Suprapubic skin (tissue), 4 donors: ENCODE results near the gene OVCH1. TPM values are rescaled to one million over a fixed set of nuclear protein-coding genes. Genes with fewer than 3 reads are reported as not detected.

ENCODE experiments used
- DNase-seq, 2 donors: peaks; one replicate each; pipeline ENCODE4 v3.0.0-alpha.2; 2019; ENCODE audit warnings: low spot score in 2 of 2
- H3K27ac ChIP-seq: fragments of 200-600 bp; sonication (generic); one replicate; pipeline ENCODE4 v1.5.1; 2019
- H3K27me3 ChIP-seq: fragments of 200-600 bp; sonication (generic); one replicate; pipeline ENCODE4 v1.5.1; 2019
- H3K36me3 ChIP-seq: fragments of 200-600 bp; sonication (generic); one replicate; pipeline ENCODE4 v1.5.1; 2019
- H3K4me1 ChIP-seq: fragments of 200-600 bp; sonication (generic); one replicate; pipeline ENCODE4 v1.5.1; 2019
- H3K4me3 ChIP-seq: fragments of 200-600 bp; sonication (generic); one replicate; pipeline ENCODE4 v1.5.1; 2019; ENCODE audit warnings: mild to moderate bottlenecking
- H3K9me3 ChIP-seq: fragments of 200-600 bp; sonication (generic); one replicate; pipeline ENCODE4 v1.5.1; 2019
- CTCF ChIP-seq, 2 donors: fragments of 200-600 bp in 1 of 2; fragments of 450-650 bp in 1 of 2; sonication (generic) in 1 of 2; IDR thresholded peaks; one replicate each; pipeline ENCODE4 v1.5.1; 2016 to 2019; ENCODE audit warnings: antibody characterized with exemption in 2 of 2, mild to moderate bottlenecking in 1 of 2, moderate library complexity in 1 of 2
- EP300 ChIP-seq: sonication (generic); formaldehyde crosslinking; IDR thresholded peaks from one replicate; pipeline ENCODE4 v1.6.1; 2017; ENCODE audit warnings: antibody characterized with exemption
- POLR2A ChIP-seq, 2 donors: fragments of 450-650 bp; IDR thresholded peaks; one replicate each; pipeline ENCODE4 v1.6.1; 2017; ENCODE audit warnings: antibody characterized with exemption in 2 of 2, mild to moderate bottlenecking in 2 of 2, moderate library complexity in 2 of 2
- POLR2AphosphoS5 ChIP-seq, 3 donors: sonication (generic); formaldehyde crosslinking; IDR thresholded peaks; one replicate each; pipeline ENCODE4 v1.6.1; 2017; ENCODE audit warnings: antibody characterized with exemption in 3 of 3
- WGBS: methylation state at CpG from one replicate; pipeline ENCODE4 v1.1.5; 2018; 5-methylcytosine and 5-hydroxymethylcytosine counted together
- total RNA-seq, 4 donors: library from RNA; depleted of rRNA; stranded (reverse); fragments of >200 nt; gene quantifications; one replicate each; pipeline ENCODE4 v1.1.0, GENCODE V29; 2016

OVCH1 gene
- total RNA-seq, 4 donors from 2014 or later: 0.13 TPM; not detected in 3

DNA sequence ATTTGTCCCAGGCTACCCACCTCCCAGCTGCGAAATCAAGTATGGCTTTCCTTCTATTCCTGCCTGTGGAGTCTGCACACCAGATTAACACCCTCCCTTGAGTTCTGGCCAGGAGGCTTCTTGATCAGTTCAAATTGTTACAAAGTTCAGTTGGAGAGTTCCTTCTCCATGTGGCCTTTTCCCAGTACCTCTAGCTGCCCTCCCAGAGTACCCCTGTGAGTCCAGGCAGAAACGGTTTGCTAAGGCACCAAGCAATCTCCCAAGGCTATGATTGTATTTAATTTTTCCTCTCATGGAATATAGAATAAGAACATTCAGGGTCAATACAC, 66.8 kb downstream of the OVCH1 start:
- TF ChIP-seq EP300 (no peak), POLR2A (IDR thresholded peaks at IDR 0.05) (no peak)
- no peak overlapping the region for H3K27ac ChIP-seq
- no peaks in the 10 kb centered on the region for H3K9me3 ChIP-seq
- H3K4me3 ChIP-seq: no peak overlapping the region
- no peaks in the 10 kb centered on the region for H3K4me1 ChIP-seq
- H3K27me3 ChIP-seq: no peaks in the 10 kb centered on the region
- no peaks in the 10 kb centered on the region for H3K36me3 ChIP-seq
- 71% methylated on average over 2 of the region's 2 CpGs for WGBS
- DNase-seq: no peak

- WGBS: 59% methylated on average over 3 of the region's 3 CpGs
These were observed 67.3 kb downstream of the OVCH1 start for GRCh38 chr12:29429999-29430715.

GRCh38 chr12:29428633-29429032, 68.9 kb downstream of the OVCH1 start:
- Histone ChIP-seq H3K4me1 (no peaks in the 10 kb centered on the region), H3K27me3 (no peaks in the 10 kb centered on the region), H3K9me3 (no peaks in the 10 kb centered on the region), H3K27ac (no peak overlapping the region), H3K4me3 (no peak overlapping the region), H3K36me3 (no peaks in the 10 kb centered on the region)
- DNase-seq: no peak
- TF ChIP-seq EP300 (no peak), CTCF (IDR thresholded peaks at IDR 0.05) (no peak), POLR2AphosphoS5 (IDR thresholded peaks at IDR 0.05) (no peak), POLR2A (IDR thresholded peaks at IDR 0.05) (no peak)

More at GRCh38 chr12:29429999-29430715, 67.3 kb downstream of the OVCH1 start:
- no peaks in the 10 kb centered on the region for H3K27me3 ChIP-seq
- H3K4me1 ChIP-seq: no peaks in the 10 kb centered on the region
- H3K9me3 ChIP-seq: no peaks in the 10 kb centered on the region
- H3K27ac ChIP-seq: no peak overlapping the region
- no peak overlapping the region for H3K4me3 ChIP-seq
- H3K36me3 ChIP-seq: no peaks in the 10 kb centered on the region
- TF ChIP-seq POLR2A (IDR thresholded peaks at IDR 0.05) (no peak), EP300 (no peak), POLR2AphosphoS5 (IDR thresholded peaks at IDR 0.05) (no peak), CTCF (IDR thresholded peaks at IDR 0.05) (no peak)
- DNase-seq: peak in 1 of 2 donors; percentile 42

- Histone ChIP-seq H3K27me3 (no peaks in the 10 kb centered on the region), H3K27ac (no peak overlapping the region), H3K4me1 (no peaks in the 10 kb centered on the region), H3K9me3 (no peaks in the 10 kb centered on the region), H3K4me3 (no peak overlapping the region), H3K36me3 (no peaks in the 10 kb centered on the region)
- TF ChIP-seq CTCF (IDR thresholded peaks at IDR 0.05) (no peak), POLR2A (IDR thresholded peaks at IDR 0.05) (no peak), POLR2AphosphoS5 (IDR thresholded peaks at IDR 0.05) (no peak), EP300 (no peak)
- DNase-seq: no peak
- WGBS: 61% methylated on average over 4 of the region's 4 CpGs
These were observed 69.5 kb downstream of the OVCH1 start for GRCh38 chr12:29427964-29428363.

DNA sequence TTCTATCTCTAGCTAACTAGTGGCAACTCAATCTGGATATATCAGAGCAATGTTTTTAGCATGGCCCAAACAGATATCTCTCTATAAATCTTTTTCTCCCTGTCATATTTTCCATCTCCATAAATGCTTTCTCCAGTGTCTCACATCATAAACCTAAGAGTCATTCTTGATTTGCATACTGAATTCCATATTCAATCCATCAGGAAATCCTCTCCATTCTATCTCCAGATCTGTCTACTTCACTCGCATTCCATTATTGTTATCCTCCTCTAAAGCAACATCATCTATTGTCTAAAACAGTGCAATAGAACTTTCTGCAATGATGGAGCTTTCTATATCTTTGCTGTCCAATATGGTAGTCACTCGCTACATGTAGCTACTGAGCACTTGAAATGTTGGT, 71.0 kb downstream of the OVCH1 start:
- DNase-seq: no peak
- H3K9me3 ChIP-seq: no peaks in the 10 kb centered on the region
- H3K27ac ChIP-seq: no peak overlapping the region
- H3K4me3 ChIP-seq: no peak overlapping the region
- no peaks in the 10 kb centered on the region for H3K27me3 ChIP-seq
- TF ChIP-seq CTCF (IDR thresholded peaks at IDR 0.05): no peak
- no peak for TF ChIP-seq POLR2A (IDR thresholded peaks at IDR 0.05)
- TF ChIP-seq EP300: no peak
- TF ChIP-seq POLR2AphosphoS5 (IDR thresholded peaks at IDR 0.05): no peak
- WGBS: 92% methylated on average over 2 of the region's 2 CpGs
- H3K4me1 ChIP-seq: no peaks in the 10 kb centered on the region
- H3K36me3 ChIP-seq: no peaks in the 10 kb centered on the region

DNA sequence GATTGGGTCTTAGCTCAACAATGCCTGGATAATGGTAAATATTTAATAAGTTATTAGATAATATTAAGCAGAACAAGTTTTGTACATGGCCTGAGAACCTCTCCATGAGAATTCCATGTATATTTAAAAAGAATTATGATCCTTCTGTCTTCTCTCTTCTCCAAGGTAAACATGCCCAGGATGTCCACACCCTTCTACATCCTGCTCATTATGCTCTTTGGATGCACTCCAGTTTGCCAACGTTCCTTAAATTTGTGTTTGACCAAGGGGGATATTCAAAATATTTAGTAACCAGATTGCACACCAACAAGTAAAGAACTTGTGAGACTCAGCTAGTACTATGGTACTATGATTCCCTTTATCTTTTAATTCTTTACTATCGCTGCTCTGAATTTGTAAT, 71.8 kb downstream of the OVCH1 start:
- H3K4me3 ChIP-seq: no peak overlapping the region
- TF ChIP-seq POLR2A (IDR thresholded peaks at IDR 0.05) (no peak), EP300 (no peak), POLR2AphosphoS5 (IDR thresholded peaks at IDR 0.05) (no peak), CTCF (IDR thresholded peaks at IDR 0.05) (no peak)
- WGBS: 60% methylated on average over 2 of the region's 2 CpGs
- H3K27ac ChIP-seq: no peak overlapping the region
- no peaks in the 10 kb centered on the region for H3K36me3 ChIP-seq
- H3K27me3 ChIP-seq: no peaks in the 10 kb centered on the region
- DNase-seq: no peak
- H3K9me3 ChIP-seq: no peaks in the 10 kb centered on the region
- H3K4me1 ChIP-seq: no peaks in the 10 kb centered on the region
